ENCODE measurements around the gene LRRC8E. TPM values are rescaled to one million over a fixed set of nuclear protein-coding genes. Genes with fewer than 3 reads are reported as not detected.
A peak's percentile ranks its signal among the peaks of the same experiment; 100 is the strongest.

Gene LRRC8E
- total and polyA plus RNA-seq, 3 donors from 2014 or later: 0.79 to 1.4 (median 0.92) TPM

- no peaks in the 10 kb centered on the region for H3K9me3 ChIP-seq
- TF ChIP-seq POLR2A (IDR thresholded peaks at IDR 0.05) (no peak), CTCF (IDR thresholded peaks at IDR 0.05) (no peak)
- peaks cover 5% of the 10 kb centered on the region for H3K4me1 ChIP-seq
- H3K36me3 ChIP-seq (ENCODE audit: low read depth, missing control alignments): no peaks in the 10 kb centered on the region
- H3K27ac ChIP-seq: no peak overlapping the region
- WGBS, 2 donors: 87 to 89% methylated on average over 33 to 55 of the region's 55 CpGs
- no peak overlapping the region for H3K4me3 ChIP-seq
- intact Hi-C loops (cut with DNase I; ENCODE audit: low total_unique reads): no loop called here
- no peaks in the 10 kb centered on the region for H3K27me3 ChIP-seq
- no peak for DNase-seq
Measured at GRCh38 chr19:7933828-7934725, 45.8 kb downstream of the LRRC8E start.

GRCh38 chr19:7934766-7935165 lies 46.5 kb downstream of the LRRC8E start:
- Histone ChIP-seq H3K9me3 (no peaks in the 10 kb centered on the region), H3K27me3 (no peaks in the 10 kb centered on the region), H3K4me3 (no peak overlapping the region), H3K36me3 (ENCODE audit: low read depth, missing control alignments) (no peaks in the 10 kb centered on the region), H3K27ac (no peak overlapping the region), H3K4me1 (no peaks in the 10 kb centered on the region)
- intact Hi-C loops (cut with DNase I; ENCODE audit: low total_unique reads): no loop called here
- no peak for DNase-seq
- WGBS, 2 donors: 82 to 95% methylated on average over 18 to 21 of the region's 21 CpGs
- TF ChIP-seq CTCF (IDR thresholded peaks at IDR 0.05) (no peak), POLR2A (IDR thresholded peaks at IDR 0.05) (no peak)

GRCh38 chr19:7940841-7941240 lies 52.5 kb downstream of the LRRC8E start:
- Histone ChIP-seq H3K4me1 (peaks cover 7% of the 10 kb centered on the region), H3K9me3 (no peaks in the 10 kb centered on the region), H3K27me3 (no peaks in the 10 kb centered on the region), H3K36me3 (ENCODE audit: low read depth, missing control alignments) (no peaks in the 10 kb centered on the region), H3K27ac (no peak overlapping the region), H3K4me3 (no peak overlapping the region)
- DNase-seq: no peak
- TF ChIP-seq CTCF (IDR thresholded peaks at IDR 0.05): no peak
- no peak for TF ChIP-seq POLR2A (IDR thresholded peaks at IDR 0.05)
- intact Hi-C loops (cut with DNase I; ENCODE audit: low total_unique reads): loop anchor here (10.0 kb wide), 1 partner anchor 314 kb away; no protein-coding TSS in a partner anchor
- WGBS, 2 donors: 92 to 95% methylated on average over 11 to 13 of the region's 13 CpGs

GRCh38 chr19:7941895-7942596 lies 53.7 kb downstream of the LRRC8E start:
- Histone ChIP-seq H3K27ac (no peak overlapping the region), H3K4me3 (peak overlapping the region in 1 of 2 donors; percentile 77), H3K36me3 (ENCODE audit: low read depth, missing control alignments) (no peaks in the 10 kb centered on the region), H3K27me3 (no peaks in the 10 kb centered on the region), H3K9me3 (no peaks in the 10 kb centered on the region), H3K4me1 (peaks cover 7% of the 10 kb centered on the region)
- no peak for TF ChIP-seq CTCF (IDR thresholded peaks at IDR 0.05)
- no peak for TF ChIP-seq POLR2A (IDR thresholded peaks at IDR 0.05)
- no peak for DNase-seq
- WGBS, 2 donors: 74 to 80% methylated on average over 19 of the region's 19 CpGs
- intact Hi-C loops (cut with DNase I; ENCODE audit: low total_unique reads): loop anchor here (10.0 kb wide), 1 partner anchor 313 kb away; no protein-coding TSS in a partner anchor
